SK-N-SH treated with all-trans-retinoic acid at 6 μM for 48 hours (cell line): ENCODE data around the gene CALN1.

Experiments used
- ATAC-seq: fragments of 200-7000 bp; cut with Tn5 transposase; 3 replicates; pipeline ENCODE4 v1.9.1; 2020; ENCODE audit warnings: mild to moderate bottlenecking, moderate library complexity
- ARNTL ChIP-seq: fragments of 450-650 bp; formaldehyde crosslinking; IDR thresholded peaks from 2 replicates; pipeline ENCODE4 v1.5.0; 2020; ENCODE audit warnings: low read depth, mild to moderate bottlenecking, moderate library complexity, borderline replicate concordance
- BACH2 ChIP-seq: fragments of 250-450 bp; sonication (Bioruptor Pico); IDR thresholded peaks from 2 replicates; pipeline ENCODE4 v1.9.0; 2021; ENCODE audit warnings: mild to moderate bottlenecking, borderline replicate concordance
- CSDC2 ChIP-seq: fragments of 250-450 bp; sonication (Bioruptor Pico); IDR thresholded peaks from 2 replicates; pipeline ENCODE4 v1.5.0; 2020; ENCODE audit warnings: mild to moderate bottlenecking, moderate library complexity
- CSRNP3 ChIP-seq: fragments of 250-450 bp; sonication (Bioruptor Pico); IDR thresholded peaks from 2 replicates; pipeline ENCODE4 v1.5.1; 2021; ENCODE audit warnings: mild to moderate bottlenecking, moderate library complexity
- GLIS3 ChIP-seq: fragments of 250-450 bp; sonication (Bioruptor Pico); IDR thresholded peaks from 2 replicates; pipeline ENCODE4 v1.5.0; 2020; ENCODE audit warnings: mild to moderate bottlenecking, moderate library complexity
- ISL1 ChIP-seq: fragments of 250-450 bp; sonication (Bioruptor Pico); IDR thresholded peaks from 2 replicates; pipeline ENCODE4 v2.1.2; 2022; ENCODE audit warnings: mild to moderate bottlenecking, moderate library complexity
- PATZ1 ChIP-seq: fragments of 250-450 bp; sonication (Bioruptor Pico); IDR thresholded peaks from 2 replicates; pipeline ENCODE4 v1.8.0; 2020; ENCODE audit warnings: mild to moderate bottlenecking, moderate library complexity, borderline replicate concordance
- POU6F1 ChIP-seq: fragments of 250-450 bp; sonication (Bioruptor Pico); IDR thresholded peaks from 2 replicates; pipeline ENCODE4 v1.8.0; 2021; ENCODE audit warnings: low read depth, mild to moderate bottlenecking, moderate library complexity, borderline replicate concordance
- PPARA ChIP-seq: fragments of 250-450 bp; sonication (Bioruptor Pico); IDR thresholded peaks from 2 replicates; pipeline ENCODE4 v1.5.0; 2020; ENCODE audit warnings: mild to moderate bottlenecking, borderline replicate concordance
- RARB ChIP-seq: fragments of 250-450 bp; sonication (Bioruptor Pico); IDR thresholded peaks from 2 replicates; pipeline ENCODE4 v1.8.0; 2021; ENCODE audit warnings: mild to moderate bottlenecking, moderate library complexity
- SNAI2 ChIP-seq: fragments of 250-450 bp; sonication (Bioruptor Pico); IDR thresholded peaks from 2 replicates; pipeline ENCODE4 v1.5.0; 2020; ENCODE audit warnings: mild to moderate bottlenecking, moderate library complexity
- TCF4 ChIP-seq: fragments of 250-450 bp; sonication (Bioruptor Pico); IDR thresholded peaks from 2 replicates; pipeline ENCODE4 v1.8.0; 2021; ENCODE audit warnings: mild to moderate bottlenecking, moderate library complexity, borderline replicate concordance
- TOX ChIP-seq: fragments of 250-450 bp; sonication (Bioruptor Pico); IDR thresholded peaks from 2 replicates; pipeline ENCODE4 v1.8.0; 2021; ENCODE audit warnings: mild to moderate bottlenecking, moderate library complexity, borderline replicate concordance
- TSHZ2 ChIP-seq: fragments of 250-450 bp; sonication (Bioruptor Pico); IDR thresholded peaks from 2 replicates; pipeline ENCODE4 v1.5.0; 2020; ENCODE audit warnings: mild to moderate bottlenecking, moderate library complexity
- ZC3H10 ChIP-seq: fragments of 250-450 bp; sonication (Bioruptor Pico); IDR thresholded peaks from 2 replicates; pipeline ENCODE4 v1.5.1; 2021; ENCODE audit warnings: mild to moderate bottlenecking, moderate library complexity
- ZFP3 ChIP-seq: fragments of 250-450 bp; sonication (Bioruptor Pico); IDR thresholded peaks from 2 replicates; pipeline ENCODE4 v1.5.0; 2020; ENCODE audit warnings: mild to moderate bottlenecking, moderate library complexity
- ZNF8 ChIP-seq: fragments of 450-650 bp; formaldehyde crosslinking; IDR thresholded peaks from 2 replicates; pipeline ENCODE4 v1.5.0; 2020; ENCODE audit warnings: mild to moderate bottlenecking, moderate library complexity

Gene CALN1

GRCh38 chr7:71768450-71768849 lies 643.7 kb downstream of the CALN1 start:
- no peak for ATAC-seq
- TF ChIP-seq TOX: no peak
- TF ChIP-seq ARNTL (CRISPR knock-in tag): no peak
- no peak for TF ChIP-seq CSRNP3

- no peak for ATAC-seq
These were observed 646.1 kb downstream of the CALN1 start for GRCh38 chr7:71766016-71766415.

GRCh38 chr7:71761336-71761735 lies 650.8 kb downstream of the CALN1 start:
- ATAC-seq: no peak
- TF ChIP-seq SNAI2 (CRISPR knock-in tag): no peak
- TF ChIP-seq BACH2: no peak
- TF ChIP-seq RARB (CRISPR knock-in tag): no peak
- no peak for TF ChIP-seq POU6F1 (CRISPR knock-in tag)
- no peak for TF ChIP-seq CSRNP3
- no peak for TF ChIP-seq GLIS3 (CRISPR knock-in tag)

More at GRCh38 chr7:71766016-71766415, 646.1 kb downstream of the CALN1 start:
- TF ChIP-seq CSDC2 (CRISPR knock-in tag): no peak
- TF ChIP-seq TCF4 (CRISPR knock-in tag): no peak
- TF ChIP-seq BACH2: no peak
- TF ChIP-seq TSHZ2 (CRISPR knock-in tag): no peak
- no peak for TF ChIP-seq PATZ1 (CRISPR knock-in tag)
- TF ChIP-seq SNAI2 (CRISPR knock-in tag): no peak
- TF ChIP-seq POU6F1 (CRISPR knock-in tag): no peak
- no peak for TF ChIP-seq TOX
- TF ChIP-seq CSRNP3: no peak
- TF ChIP-seq PPARA (CRISPR knock-in tag): no peak
- TF ChIP-seq ISL1 (CRISPR knock-in tag): no peak
- no peak for TF ChIP-seq ZC3H10 (CRISPR knock-in tag)
- no peak for TF ChIP-seq ZNF8
- TF ChIP-seq ZFP3 (CRISPR knock-in tag): no peak
- TF ChIP-seq, all 23 proteins: peak for 0
